HepG2 (cell line): ENCODE measurements around the gene CAMKMT. TPM values are rescaled to one million over a fixed set of nuclear protein-coding genes. Genes with fewer than 3 reads are reported as not detected.

ENCODE experiments used
- ATAC-seq: fragments of 200-7000 bp; cut with Tn5 transposase; 3 replicates; pipeline ENCODE4 v1.9.1; 2020; ENCODE audit warnings: mild to moderate bottlenecking, moderate library complexity
- BruUV-seq: library from RNA; stranded (reverse); fragments of 400-500 nt; replicated peaks from 2 replicates; lab custom pipeline; 2021; lab: Mats Ljungman, UMichigan
- CTCF ChIA-PET: fragments of 300-600 bp; formaldehyde crosslinking; extraction: SDS; loops from one replicate; lab custom pipeline; 2021; ENCODE audit warnings: low total read pairs, inconsistent platforms, low intra/inter-chr PET ratio; lab: Yijun Ruan, JAX
- POLR2A ChIA-PET: fragments of 350-600 bp; sonication (Branson Sonifier 250); formaldehyde crosslinking; loops from one replicate; lab custom pipeline; 2020; ENCODE audit warnings: antibody characterized with exemption, inconsistent platforms; lab: Yijun Ruan, JAX
- DNase-seq: peaks from one replicate; pipeline ENCODE4 v3.0.0-alpha.2; 2015; ENCODE audit warnings: low spot score
- FAIRE-seq: peaks from 3 replicates; lab custom pipeline; 2011; peaks lifted over from hg19 to GRCh38; lab: Jason Lieb, UNC
- H2AFZ ChIP-seq: one replicate; pipeline ENCODE4 v1.6.1; 2011; ENCODE audit warnings: low read length, inconsistent platforms
- H3K27ac ChIP-seq: fragments of 300-600 bp; 3 replicates; pipeline ENCODE4 v1.8.0; 2011; ENCODE audit warnings: mixed run types, mild to moderate bottlenecking, mixed read lengths, low read length, inconsistent platforms; ENCODE audit not compliant: insufficient read depth; ENCODE audit errors: extremely low read length
- H3K27me3 ChIP-seq, 2 experiments: fragments of 200-600 bp in 1 of 2; 2 replicates in 1 of 2; 3 replicates in 1 of 2; pipeline versions ENCODE4 v1.6.0 to v1.8.0; 2011; ENCODE audit warnings: low read length in 2 of 2, mild to moderate bottlenecking in 2 of 2, moderate library complexity in 2 of 2, inconsistent platforms in 1 of 2; ENCODE audit not compliant: insufficient read depth in 2 of 2, control insufficient read depth in 1 of 2
- H3K36me3 ChIP-seq, 2 experiments: fragments of 200-600 bp in 1 of 2; replicated peaks in 1 of 2; 2 replicates in 1 of 2; 3 replicates in 1 of 2; pipeline versions ENCODE4 v1.5.1 to v1.8.0; 2011; ENCODE audit warnings: low read length in 2 of 2, inconsistent platforms in 1 of 2; ENCODE audit not compliant: insufficient read depth in 2 of 2, control insufficient read depth in 1 of 2
- H3K4me1 ChIP-seq: 2 replicates; pipeline ENCODE4 v1.5.1; 2012; ENCODE audit warnings: low read length, inconsistent platforms; ENCODE audit not compliant: insufficient read depth
- H3K4me2 ChIP-seq: 2 replicates; pipeline ENCODE4 v1.6.0; 2011; ENCODE audit warnings: low read depth, low read length, inconsistent platforms
- H3K4me3 ChIP-seq, 3 experiments: fragments of 200-600 bp in 1 of 3; sonication (generic), shearing (Covaris generic) in 1 of 3; replicated peaks in 1 of 3; 2 replicates each; pipeline ENCODE4 v1.5.1; 2011 to 2016; ENCODE audit warnings: low read length in 3 of 3, inconsistent platforms in 2 of 3, low read depth in 2 of 3, mild to moderate bottlenecking in 2 of 3, control low read depth in 1 of 3, mixed read lengths in 1 of 3; ENCODE audit not compliant: insufficient read depth in 1 of 3
- H3K79me2 ChIP-seq: one replicate; pipeline ENCODE4 v1.6.1; 2011; ENCODE audit warnings: low read length, inconsistent platforms; ENCODE audit not compliant: insufficient read depth
- H3K9ac ChIP-seq: 2 replicates; pipeline ENCODE4 v1.6.0; 2011; ENCODE audit warnings: mild to moderate bottlenecking, low read depth, low read length, inconsistent platforms; ENCODE audit not compliant: insufficient read depth
- H3K9me3 ChIP-seq: 2 replicates; pipeline ENCODE4 v1.5.1; 2012; ENCODE audit warnings: mild to moderate bottlenecking, low read length
- H4K20me1 ChIP-seq: 2 replicates; pipeline ENCODE4 v1.6.0; 2011; ENCODE audit warnings: inconsistent platforms, mild to moderate bottlenecking, low read length, moderate library complexity; ENCODE audit not compliant: insufficient read depth
- NFE2 ChIP-seq: sonication (generic); formaldehyde crosslinking; IDR thresholded peaks from 2 replicates; pipeline ENCODE4 v1.4.0; 2020; ENCODE audit warnings: missing genetic modification reagents
- ONECUT2 ChIP-seq: sonication (generic); formaldehyde crosslinking; IDR thresholded peaks from 2 replicates; pipeline ENCODE4 v1.4.0; 2020; ENCODE audit warnings: missing genetic modification reagents
- SATB2 ChIP-seq: sonication (generic); formaldehyde crosslinking; IDR thresholded peaks from 2 replicates; pipeline ENCODE4 v1.5.0; 2020; ENCODE audit warnings: missing genetic modification reagents
- WIZ ChIP-seq: sonication (generic); formaldehyde crosslinking; IDR thresholded peaks from 2 replicates; pipeline ENCODE4 v1.5.1; 2020; ENCODE audit warnings: mild to moderate bottlenecking, missing genetic modification reagents
- ZBTB20 ChIP-seq: sonication (generic); formaldehyde crosslinking; IDR thresholded peaks from 2 replicates; pipeline ENCODE4 v1.8.1; 2023; ENCODE audit warnings: missing genetic modification reagents, low read depth, mild to moderate bottlenecking, borderline replicate concordance
- ZFP82 ChIP-seq: sonication (generic); formaldehyde crosslinking; IDR thresholded peaks from 2 replicates; pipeline ENCODE4 v1.5.1; 2020; ENCODE audit warnings: mild to moderate bottlenecking, missing genetic modification reagents, borderline replicate concordance
- ZNF274 ChIP-seq: sonication (generic); formaldehyde crosslinking; IDR thresholded peaks from 2 replicates; pipeline ENCODE4 v1.5.1; 2020; ENCODE audit warnings: mild to moderate bottlenecking, missing genetic modification reagents
- ZNF335 ChIP-seq: sonication (generic); formaldehyde crosslinking; IDR thresholded peaks from 2 replicates; pipeline ENCODE4 v1.4.0; 2020; ENCODE audit warnings: missing genetic modification reagents
- WGBS: methylation state at CpG from one replicate; pipeline ENCODE4 v1.1.6; 2017; ENCODE audit warnings: low lambda C conversion rate; 5-methylcytosine and 5-hydroxymethylcytosine counted together
- in situ Hi-C: cut with HindIII; loops from 2 replicates; pipeline ENCODE4 v1.10.0; 2017; ENCODE audit warnings: low pct_unique_long_range_greater_than_20kb; ENCODE audit not compliant: extremely low pct_ligation_motif_present
- intact Hi-C: fragments of 100-400 bp; cut with micrococcal nuclease; formaldehyde crosslinking; loops from one replicate; pipeline ENCODE4 v1.10.0; 2022; ENCODE audit not compliant: unreplicated experiment
- polyA plus RNA-seq, 8 experiments: library from polyadenylated mRNA; depleted of rRNA in 3 of 8; stranded (reverse) in 7 of 8; unstranded in 1 of 8; fragments of >200 nt; fragmentation: Illumina TruSeq in 4 of 8; extraction: Trizol in 4 of 8; gene quantifications; 2 replicates each; pipeline versions ENCODE4 v1.2.1 to v1.2.3, GENCODE V29; 2011 to 2016; ENCODE audit warnings: low read depth in 4 of 8, missing spikeins in 1 of 8, mixed read lengths in 1 of 8; ENCODE audit not compliant: insufficient read depth in 1 of 8
- total RNA-seq, 5 experiments: library from RNA; depleted of rRNA; stranded (reverse); fragments of >200 nt; fragmentation: Illumina TruSeq; extraction: Trizol; gene quantifications; 2 replicates each; pipeline ENCODE4 v1.2.3, GENCODE V29; 2016; ENCODE audit warnings: low read depth in 1 of 5
- TF ChIP-seq, protein P1 (sequence below), 2 experiments: IDR thresholded peaks; 2 replicates each; pipeline ENCODE4 v1.6.1; 2011 to 2012; ENCODE audit warnings: low read length in 2 of 2, borderline replicate concordance in 1 of 2, low read depth in 1 of 2, mild to moderate bottlenecking in 1 of 2, moderate library complexity in 1 of 2
- TF ChIP-seq, protein P2 (sequence below): sonication (generic); formaldehyde crosslinking; IDR thresholded peaks from 2 replicates; pipeline ENCODE4 v1.5.1; 2020; ENCODE audit warnings: missing genetic modification reagents, mild to moderate bottlenecking, borderline replicate concordance
- TF ChIP-seq, protein P3 (sequence below): sonication (generic); formaldehyde crosslinking; IDR thresholded peaks from 2 replicates; pipeline ENCODE4 v1.4.0; 2020; ENCODE audit warnings: missing genetic modification reagents, borderline replicate concordance
- TF ChIP-seq, protein P4 (sequence below): sonication (generic); formaldehyde crosslinking; IDR thresholded peaks from 2 replicates; pipeline ENCODE4 v1.4.0; 2020; ENCODE audit warnings: missing genetic modification reagents

The CAMKMT gene
- total and polyA plus RNA-seq, 2 of the 13 experiments (the other 11 are each of a cell fraction or from before 2014, with no cell fraction given), result 6.9 to 20.8 TPM

DNA sequence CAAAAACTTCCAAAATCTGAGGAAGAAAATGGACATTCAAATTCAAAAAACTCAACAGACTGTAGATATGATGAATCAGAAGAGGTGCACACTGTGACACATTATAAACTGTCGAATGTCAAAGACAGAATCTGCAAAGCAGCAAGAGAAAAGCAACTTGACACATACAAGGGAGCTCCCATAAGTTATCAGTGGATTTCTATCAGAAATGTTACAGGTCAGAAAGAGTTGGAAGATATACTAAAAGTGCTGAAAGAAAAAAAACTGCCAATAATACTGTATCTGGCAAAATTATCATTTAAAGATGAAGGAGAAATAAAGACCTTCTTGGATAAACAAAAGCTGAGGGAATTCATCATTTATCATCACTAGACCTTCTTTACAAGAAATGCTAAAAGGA is 102.7 kb downstream of the CAMKMT start:
- ChIA-PET POLR2A (no interaction called here), CTCF (no interaction called here)
- in situ Hi-C loops, result no loop called here
- BruUV-seq, result no TSS peak
- no peak for ATAC-seq
- Histone ChIP-seq H3K27me3 (no peaks in the 10 kb centered on the region), H3K79me2 (no peaks in the 10 kb centered on the region), H3K4me2 (no peak overlapping the region), H3K4me1 (no peaks in the 10 kb centered on the region), H4K20me1 (no peaks in the 10 kb centered on the region), H3K9ac (no peak overlapping the region), H3K4me3 (no peak overlapping the region), H3K27ac (no peak overlapping the region), H3K9me3 (peaks cover 17% of the 10 kb centered on the region; the same call in 1 of the 2 replicates), H2AFZ (no peak overlapping the region), H3K36me3 (no peaks in the 10 kb centered on the region)
- no peak for DNase-seq
- FAIRE-seq, result no peak
- intact Hi-C loops, result no loop called here
- WGBS, result 77% methylated on average over 1 of the region's 1 CpG
- TF ChIP-seq WIZ (CRISPR knock-in tag) (no peak), ONECUT2 (CRISPR knock-in tag) (no peak), ZNF335 (no peak), ZFP82 (no peak), ZNF274 (CRISPR knock-in tag) (no peak), NFE2 (CRISPR knock-in tag) (no peak), ZBTB20 (CRISPR knock-in tag) (no peak), SATB2 (no peak)
- TF ChIP-seq, protein P1, sequence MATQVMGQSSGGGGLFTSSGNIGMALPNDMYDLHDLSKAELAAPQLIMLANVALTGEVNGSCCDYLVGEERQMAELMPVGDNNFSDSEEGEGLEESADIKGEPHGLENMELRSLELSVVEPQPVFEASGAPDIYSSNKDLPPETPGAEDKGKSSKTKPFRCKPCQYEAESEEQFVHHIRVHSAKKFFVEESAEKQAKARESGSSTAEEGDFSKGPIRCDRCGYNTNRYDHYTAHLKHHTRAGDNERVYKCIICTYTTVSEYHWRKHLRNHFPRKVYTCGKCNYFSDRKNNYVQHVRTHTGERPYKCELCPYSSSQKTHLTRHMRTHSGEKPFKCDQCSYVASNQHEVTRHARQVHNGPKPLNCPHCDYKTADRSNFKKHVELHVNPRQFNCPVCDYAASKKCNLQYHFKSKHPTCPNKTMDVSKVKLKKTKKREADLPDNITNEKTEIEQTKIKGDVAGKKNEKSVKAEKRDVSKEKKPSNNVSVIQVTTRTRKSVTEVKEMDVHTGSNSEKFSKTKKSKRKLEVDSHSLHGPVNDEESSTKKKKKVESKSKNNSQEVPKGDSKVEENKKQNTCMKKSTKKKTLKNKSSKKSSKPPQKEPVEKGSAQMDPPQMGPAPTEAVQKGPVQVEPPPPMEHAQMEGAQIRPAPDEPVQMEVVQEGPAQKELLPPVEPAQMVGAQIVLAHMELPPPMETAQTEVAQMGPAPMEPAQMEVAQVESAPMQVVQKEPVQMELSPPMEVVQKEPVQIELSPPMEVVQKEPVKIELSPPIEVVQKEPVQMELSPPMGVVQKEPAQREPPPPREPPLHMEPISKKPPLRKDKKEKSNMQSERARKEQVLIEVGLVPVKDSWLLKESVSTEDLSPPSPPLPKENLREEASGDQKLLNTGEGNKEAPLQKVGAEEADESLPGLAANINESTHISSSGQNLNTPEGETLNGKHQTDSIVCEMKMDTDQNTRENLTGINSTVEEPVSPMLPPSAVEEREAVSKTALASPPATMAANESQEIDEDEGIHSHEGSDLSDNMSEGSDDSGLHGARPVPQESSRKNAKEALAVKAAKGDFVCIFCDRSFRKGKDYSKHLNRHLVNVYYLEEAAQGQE (IDR thresholded peaks at IDR 0.05; ENCODE audit: borderline replicate concordance in 1 of 2, low read depth in 1 of 2, low read length in 2 of 2), result no peak
- TF ChIP-seq, protein P2, sequence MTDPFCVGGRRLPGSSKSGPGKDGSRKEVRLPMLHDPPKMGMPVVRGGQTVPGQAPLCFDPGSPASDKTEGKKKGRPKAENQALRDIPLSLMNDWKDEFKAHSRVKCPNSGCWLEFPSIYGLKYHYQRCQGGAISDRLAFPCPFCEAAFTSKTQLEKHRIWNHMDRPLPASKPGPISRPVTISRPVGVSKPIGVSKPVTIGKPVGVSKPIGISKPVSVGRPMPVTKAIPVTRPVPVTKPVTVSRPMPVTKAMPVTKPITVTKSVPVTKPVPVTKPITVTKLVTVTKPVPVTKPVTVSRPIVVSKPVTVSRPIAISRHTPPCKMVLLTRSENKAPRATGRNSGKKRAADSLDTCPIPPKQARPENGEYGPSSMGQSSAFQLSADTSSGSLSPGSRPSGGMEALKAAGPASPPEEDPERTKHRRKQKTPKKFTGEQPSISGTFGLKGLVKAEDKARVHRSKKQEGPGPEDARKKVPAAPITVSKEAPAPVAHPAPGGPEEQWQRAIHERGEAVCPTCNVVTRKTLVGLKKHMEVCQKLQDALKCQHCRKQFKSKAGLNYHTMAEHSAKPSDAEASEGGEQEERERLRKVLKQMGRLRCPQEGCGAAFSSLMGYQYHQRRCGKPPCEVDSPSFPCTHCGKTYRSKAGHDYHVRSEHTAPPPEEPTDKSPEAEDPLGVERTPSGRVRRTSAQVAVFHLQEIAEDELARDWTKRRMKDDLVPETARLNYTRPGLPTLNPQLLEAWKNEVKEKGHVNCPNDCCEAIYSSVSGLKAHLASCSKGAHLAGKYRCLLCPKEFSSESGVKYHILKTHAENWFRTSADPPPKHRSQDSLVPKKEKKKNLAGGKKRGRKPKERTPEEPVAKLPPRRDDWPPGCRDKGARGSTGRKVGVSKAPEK (CRISPR knock-in tag), result no peak
- TF ChIP-seq, protein P3, sequence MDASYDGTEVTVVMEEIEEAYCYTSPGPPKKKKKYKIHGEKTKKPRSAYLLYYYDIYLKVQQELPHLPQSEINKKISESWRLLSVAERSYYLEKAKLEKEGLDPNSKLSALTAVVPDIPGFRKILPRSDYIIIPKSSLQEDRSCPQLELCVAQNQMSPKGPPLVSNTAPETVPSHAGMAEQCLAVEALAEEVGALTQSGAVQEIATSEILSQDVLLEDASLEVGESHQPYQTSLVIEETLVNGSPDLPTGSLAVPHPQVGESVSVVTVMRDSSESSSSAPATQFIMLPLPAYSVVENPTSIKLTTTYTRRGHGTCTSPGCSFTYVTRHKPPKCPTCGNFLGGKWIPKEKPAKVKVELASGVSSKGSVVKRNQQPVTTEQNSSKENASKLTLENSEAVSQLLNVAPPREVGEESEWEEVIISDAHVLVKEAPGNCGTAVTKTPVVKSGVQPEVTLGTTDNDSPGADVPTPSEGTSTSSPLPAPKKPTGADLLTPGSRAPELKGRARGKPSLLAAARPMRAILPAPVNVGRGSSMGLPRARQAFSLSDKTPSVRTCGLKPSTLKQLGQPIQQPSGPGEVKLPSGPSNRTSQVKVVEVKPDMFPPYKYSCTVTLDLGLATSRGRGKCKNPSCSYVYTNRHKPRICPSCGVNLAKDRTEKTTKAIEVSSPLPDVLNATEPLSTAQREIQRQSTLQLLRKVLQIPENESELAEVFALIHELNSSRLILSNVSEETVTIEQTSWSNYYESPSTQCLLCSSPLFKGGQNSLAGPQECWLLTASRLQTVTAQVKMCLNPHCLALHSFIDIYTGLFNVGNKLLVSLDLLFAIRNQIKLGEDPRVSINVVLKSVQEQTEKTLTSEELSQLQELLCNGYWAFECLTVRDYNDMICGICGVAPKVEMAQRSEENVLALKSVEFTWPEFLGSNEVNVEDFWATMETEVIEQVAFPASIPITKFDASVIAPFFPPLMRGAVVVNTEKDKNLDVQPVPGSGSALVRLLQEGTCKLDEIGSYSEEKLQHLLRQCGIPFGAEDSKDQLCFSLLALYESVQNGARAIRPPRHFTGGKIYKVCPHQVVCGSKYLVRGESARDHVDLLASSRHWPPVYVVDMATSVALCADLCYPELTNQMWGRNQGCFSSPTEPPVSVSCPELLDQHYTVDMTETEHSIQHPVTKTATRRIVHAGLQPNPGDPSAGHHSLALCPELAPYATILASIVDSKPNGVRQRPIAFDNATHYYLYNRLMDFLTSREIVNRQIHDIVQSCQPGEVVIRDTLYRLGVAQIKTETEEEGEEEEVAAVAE (CRISPR knock-in tag), result no peak
- TF ChIP-seq, protein P4, sequence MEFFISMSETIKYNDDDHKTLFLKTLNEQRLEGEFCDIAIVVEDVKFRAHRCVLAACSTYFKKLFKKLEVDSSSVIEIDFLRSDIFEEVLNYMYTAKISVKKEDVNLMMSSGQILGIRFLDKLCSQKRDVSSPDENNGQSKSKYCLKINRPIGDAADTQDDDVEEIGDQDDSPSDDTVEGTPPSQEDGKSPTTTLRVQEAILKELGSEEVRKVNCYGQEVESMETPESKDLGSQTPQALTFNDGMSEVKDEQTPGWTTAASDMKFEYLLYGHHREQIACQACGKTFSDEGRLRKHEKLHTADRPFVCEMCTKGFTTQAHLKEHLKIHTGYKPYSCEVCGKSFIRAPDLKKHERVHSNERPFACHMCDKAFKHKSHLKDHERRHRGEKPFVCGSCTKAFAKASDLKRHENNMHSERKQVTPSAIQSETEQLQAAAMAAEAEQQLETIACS (CRISPR knock-in tag), result no peak
